GM18870 (cell line): ENCODE data around the gene DES.
"Not testable (repeated sequence)": the region's sequence is repeated elsewhere in the genome, so short reads cannot be mapped to it uniquely, and the experiment has no call there.

Experiments used
- ATAC-seq: cut with Tn5 transposase; IDR thresholded peaks from one replicate; pipeline ENCODE4 v1.9.1; 2021; ENCODE audit warnings: moderate library complexity; ENCODE audit not compliant: unreplicated experiment

DES gene

GRCh38 chr2:219399716-219400478 is 18.3 kb upstream of the DES start:
- ATAC-seq = no peak

- ATAC-seq = no peak
These were observed 17.6 kb upstream of the DES start for GRCh38 chr2:219400562-219400961.

- no peak for ATAC-seq
These were observed 16.6 kb upstream of the DES start for GRCh38 chr2:219401606-219402005.

GRCh38 chr2:219402665-219403515 is 15.3 kb upstream of the DES start:
- ATAC-seq = peak; percentile 61

- ATAC-seq = no peak
These were observed 14.3 kb upstream of the DES start for GRCh38 chr2:219403861-219404260.

- no peak for ATAC-seq
These were observed 13.8 kb upstream of the DES start for GRCh38 chr2:219404291-219404910.

- ATAC-seq = no peak
These were observed 13.2 kb upstream of the DES start for GRCh38 chr2:219404954-219405353.

GRCh38 chr2:219405451-219405850 is 12.7 kb upstream of the DES start:
- no peak for ATAC-seq

GRCh38 chr2:219405958-219406860 is 12.0 kb upstream of the DES start:
- no peak for ATAC-seq

- no peak for ATAC-seq
These were observed 11.3 kb upstream of the DES start for GRCh38 chr2:219406861-219407230.

GRCh38 chr2:219407343-219407742 is 10.8 kb upstream of the DES start:
- not testable (repeated sequence) for ATAC-seq

- no peak for ATAC-seq
These were observed 10.0 kb upstream of the DES start for GRCh38 chr2:219408204-219408603.

GRCh38 chr2:219408631-219409030 is 9.5 kb upstream of the DES start:
- no peak for ATAC-seq

GRCh38 chr2:219409619-219410018 is 8.6 kb upstream of the DES start:
- ATAC-seq = no peak

GRCh38 chr2:219410390-219410789 is 7.8 kb upstream of the DES start:
- ATAC-seq = no peak

GRCh38 chr2:219414857-219415256 is 3.3 kb upstream of the DES start:
- no peak for ATAC-seq

- ATAC-seq = no peak
These were observed 2.5 kb upstream of the DES start for GRCh38 chr2:219415580-219416234.

GRCh38 chr2:219416235-219416602 is 2.0 kb upstream of the DES start:
- ATAC-seq = no peak

- no peak for ATAC-seq
These were observed 1.2 kb upstream of the DES start for GRCh38 chr2:219416938-219417337.

- ATAC-seq = no peak
These were observed 803 bp upstream of the DES start for GRCh38 chr2:219417374-219417773.

GRCh38 chr2:219419012-219419324 is 791 bp downstream of the DES start:
- no peak for ATAC-seq
